HG03439 (cell line): ENCODE measurements around the gene CLIP3.
"Not testable (repeated sequence)": the region's sequence is repeated elsewhere in the genome, so short reads cannot be mapped to it uniquely, and the experiment has no call there.

ENCODE experiments used
- ATAC-seq: cut with Tn5 transposase; IDR thresholded peaks from one replicate; pipeline ENCODE4 v1.9.1; 2021; ENCODE audit warnings: mild to moderate bottlenecking, moderate library complexity; ENCODE audit not compliant: unreplicated experiment

CLIP3 gene

GRCh38 chr19:35983177-35983576, 49.5 kb downstream of the CLIP3 start:
- ATAC-seq: no peak

GRCh38 chr19:35980997-35981396, 51.7 kb downstream of the CLIP3 start:
- not testable (repeated sequence) for ATAC-seq

- ATAC-seq: no peak
Observed at GRCh38 chr19:35978832-35979365, 53.8 kb downstream of the CLIP3 start.

DNA sequence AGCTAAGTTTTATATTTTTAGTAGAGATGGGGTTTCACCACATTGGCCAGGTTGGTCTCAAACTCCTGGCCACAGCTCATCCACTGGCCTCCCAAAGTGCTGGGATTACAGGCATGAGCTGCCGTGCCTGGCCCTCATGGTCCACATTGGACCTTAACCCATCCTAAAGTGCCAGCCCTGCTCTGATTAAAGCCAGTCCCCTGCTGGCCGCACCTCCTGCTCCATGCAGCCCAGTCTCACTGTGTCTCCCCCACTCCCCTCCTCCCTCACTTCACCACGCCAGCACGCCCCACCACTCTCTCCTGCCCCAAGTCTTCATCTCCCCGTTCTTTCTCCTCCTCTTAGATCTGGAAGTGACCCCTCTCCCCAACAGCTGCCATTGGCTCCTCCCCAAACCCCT, 54.4 kb downstream of the CLIP3 start:
- ATAC-seq: no peak

DNA sequence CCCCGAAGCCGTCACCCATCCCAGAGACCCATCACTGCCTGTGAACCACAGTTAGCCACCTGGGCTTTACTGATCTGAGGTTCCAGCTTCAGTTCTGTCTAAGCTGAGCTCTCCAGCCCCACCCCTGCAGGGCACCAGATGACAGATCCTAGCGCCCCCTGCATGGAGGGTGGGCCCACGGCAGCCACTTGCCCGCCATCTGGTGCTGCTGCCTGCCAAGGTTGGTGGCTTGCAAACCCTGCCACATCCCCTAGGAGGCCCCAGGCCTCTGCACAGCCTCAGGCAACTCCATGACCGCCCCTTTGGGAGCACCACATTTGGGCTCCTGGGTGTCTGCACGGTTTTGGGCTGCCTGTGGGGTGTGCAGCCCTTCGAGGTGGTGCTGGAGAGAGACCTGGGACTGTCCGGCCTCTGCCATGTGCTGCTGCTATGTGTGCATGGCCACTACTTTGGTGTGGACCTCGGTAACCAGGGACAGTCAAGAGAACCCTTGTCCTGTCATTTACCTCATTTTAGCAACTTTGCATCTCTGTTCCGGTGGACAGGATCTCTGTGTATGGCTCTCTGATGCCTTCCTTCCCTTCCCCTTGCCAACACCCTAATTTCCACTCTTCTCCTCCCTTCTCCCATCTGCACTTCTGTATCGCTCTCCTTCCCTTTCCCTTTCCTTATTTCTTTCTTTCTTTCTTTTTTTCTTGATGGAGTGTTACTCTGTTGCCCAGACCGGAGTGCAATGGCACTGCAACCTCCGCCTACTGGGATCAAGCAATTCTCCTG, 55.0 kb downstream of the CLIP3 start:
- no peak for ATAC-seq

GRCh38 chr19:35975608-35976214, 57.0 kb downstream of the CLIP3 start:
- ATAC-seq: no peak

DNA sequence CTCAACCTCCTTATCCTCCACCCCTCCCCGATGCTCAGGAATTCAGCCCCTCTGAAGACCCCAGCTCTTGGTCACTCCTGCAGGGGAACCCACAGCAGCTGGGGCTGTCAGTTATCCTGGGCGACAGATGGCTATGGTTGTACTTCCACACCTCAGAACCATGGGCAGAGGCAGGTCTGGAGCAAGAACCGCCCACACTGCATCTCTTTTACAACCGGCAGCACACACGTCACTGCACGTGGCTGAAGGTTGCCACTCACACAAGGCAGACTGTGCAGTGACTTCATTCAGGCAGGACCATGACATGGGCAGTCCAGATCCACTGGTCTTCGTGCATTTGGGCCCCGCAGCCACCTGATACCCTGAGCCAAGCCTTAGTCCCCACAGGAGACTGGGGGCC, 59.2 kb downstream of the CLIP3 start:
- ATAC-seq: no peak

- ATAC-seq: no peak
Observed at GRCh38 chr19:35966771-35967170, 65.9 kb downstream of the CLIP3 start.
